ENCODE data around the gene RTKN. TPM values are rescaled to one million over a fixed set of nuclear protein-coding genes. Genes with fewer than 3 reads are reported as not detected.

Gene RTKN
- total RNA-seq, 1 experiment from 2014 or later = 87.1 TPM

DNA sequence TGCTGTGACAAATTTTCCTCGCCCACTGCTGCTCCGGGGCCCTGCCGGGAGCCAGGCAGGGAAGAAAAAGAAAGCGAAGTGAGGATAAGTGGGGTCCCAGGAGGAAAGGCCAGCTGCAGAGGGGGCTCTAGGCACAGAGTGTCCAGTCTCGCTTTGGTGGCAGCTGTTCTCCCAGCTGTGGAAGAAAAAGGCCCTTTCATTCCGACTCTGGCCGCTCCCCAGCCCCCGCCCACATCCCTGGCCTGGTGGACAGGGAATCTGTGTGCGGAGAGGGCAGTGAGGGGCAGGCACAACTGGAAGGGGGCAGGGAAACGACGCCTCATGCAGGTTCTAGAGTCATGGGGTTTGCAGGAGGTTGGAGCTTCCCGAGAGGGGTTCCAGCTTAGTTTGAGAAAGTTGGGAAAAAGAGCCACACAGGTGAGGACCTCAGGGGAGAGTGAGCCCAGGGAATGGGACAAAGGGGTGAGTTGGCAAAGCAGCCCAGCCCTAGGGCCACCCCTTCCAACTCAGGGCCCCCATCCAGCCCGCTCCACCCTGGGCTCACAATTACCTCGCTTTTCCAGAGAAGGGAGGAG lies 1.8 kb downstream of the RTKN start:
- no peak overlapping the region for H2BK20ac ChIP-seq (ENCODE audit: low read depth, low read length, poor library complexity, severe bottlenecking)
- H3K79me2 ChIP-seq (ENCODE audit: insufficient read depth, low read length) = peaks cover 21% of the 10 kb centered on the region; the same call in 1 of the 2 replicates
- peaks cover 3% of the 10 kb centered on the region; the same call in 1 of the 2 replicates for H3K4me1 ChIP-seq (ENCODE audit: insufficient read depth, low read length)
- no peak overlapping the region for H4K91ac ChIP-seq (ENCODE audit: insufficient read length, low read depth, low read length)
- H3K14ac ChIP-seq (ENCODE audit: insufficient read depth, low read length) = peak overlapping the region; percentile 86
- no peak overlapping the region for H2AK5ac ChIP-seq (ENCODE audit: insufficient read length, low read length)
- DNase-seq = no peak
- no peak overlapping the region for H3K56ac ChIP-seq (ENCODE audit: insufficient read length, low read depth, low read length)
- peak overlapping the region; percentile 65 for H3K9ac ChIP-seq (ENCODE audit: extremely low read depth, insufficient read length, low read length)
- no peak overlapping the region for H2BK12ac ChIP-seq (ENCODE audit: insufficient read length, low read depth, low read length)
- H3K23me2 ChIP-seq (ENCODE audit: insufficient read length, low read depth, low read length, poor library complexity, severe bottlenecking) = peaks cover 11% of the 10 kb centered on the region
- Mint-ChIP-seq H3K27me3 (ENCODE audit: low read depth) (peaks cover 11% of the 10 kb centered on the region), H3K4me1 (peaks cover 31 to 43% of the 10 kb centered on the region in 2 experiments), H3K27ac (peak overlapping the region; percentile 75 to 98 (median 90); a peak in 6 of 7 replicates), H3K9me3 (no peaks in the 10 kb centered on the region), H3K4me3 (peak overlapping the region; percentile 95 to 99), H3K36me3 (ENCODE audit: insufficient read depth in 1 of 3, low read depth in 3 of 3) (peaks cover 11 to 26% (median 23%) of the 10 kb centered on the region in 3 experiments)
- H4K20me1 ChIP-seq (ENCODE audit: control insufficient read depth, insufficient read depth, insufficient read length) = no peaks in the 10 kb centered on the region
- TF ChIP-seq, protein P1, sequence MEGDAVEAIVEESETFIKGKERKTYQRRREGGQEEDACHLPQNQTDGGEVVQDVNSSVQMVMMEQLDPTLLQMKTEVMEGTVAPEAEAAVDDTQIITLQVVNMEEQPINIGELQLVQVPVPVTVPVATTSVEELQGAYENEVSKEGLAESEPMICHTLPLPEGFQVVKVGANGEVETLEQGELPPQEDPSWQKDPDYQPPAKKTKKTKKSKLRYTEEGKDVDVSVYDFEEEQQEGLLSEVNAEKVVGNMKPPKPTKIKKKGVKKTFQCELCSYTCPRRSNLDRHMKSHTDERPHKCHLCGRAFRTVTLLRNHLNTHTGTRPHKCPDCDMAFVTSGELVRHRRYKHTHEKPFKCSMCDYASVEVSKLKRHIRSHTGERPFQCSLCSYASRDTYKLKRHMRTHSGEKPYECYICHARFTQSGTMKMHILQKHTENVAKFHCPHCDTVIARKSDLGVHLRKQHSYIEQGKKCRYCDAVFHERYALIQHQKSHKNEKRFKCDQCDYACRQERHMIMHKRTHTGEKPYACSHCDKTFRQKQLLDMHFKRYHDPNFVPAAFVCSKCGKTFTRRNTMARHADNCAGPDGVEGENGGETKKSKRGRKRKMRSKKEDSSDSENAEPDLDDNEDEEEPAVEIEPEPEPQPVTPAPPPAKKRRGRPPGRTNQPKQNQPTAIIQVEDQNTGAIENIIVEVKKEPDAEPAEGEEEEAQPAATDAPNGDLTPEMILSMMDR (conservative IDR thresholded peaks at IDR 0.05) = no peak
- no peak overlapping the region for H2AFZ ChIP-seq (ENCODE audit: low read length)
- H3T11ph ChIP-seq (ENCODE audit: low read length) = no peak overlapping the region
- H4K8ac ChIP-seq (replicated peaks; ENCODE audit: insufficient read length, low read depth, low read length) = no peak overlapping the region
- WGBS (ENCODE audit: extremely low coverage, insufficient read length, low lambda C conversion rate) = no CpG with 5 or more reads among the region's 14 CpGs
- no peaks in the 10 kb centered on the region for H3K9me3 ChIP-seq (ENCODE audit: control insufficient read depth, low read depth, low read length)
- H4K5ac ChIP-seq (ENCODE audit: insufficient read length, low read depth, low read length) = no peak overlapping the region
- no peaks in the 10 kb centered on the region for H3K27me3 ChIP-seq (ENCODE audit: insufficient read depth, low read length)
- no peak overlapping the region for H3K27ac ChIP-seq (ENCODE audit: insufficient read length, low read depth, low read length)
- H3K23ac ChIP-seq (ENCODE audit: insufficient read length, low read depth, low read length) = no peak overlapping the region
- peak overlapping the region; percentile 38 for H2BK5ac ChIP-seq (ENCODE audit: insufficient read length, low read length)
- H2BK120ac ChIP-seq (ENCODE audit: low read depth, low read length, poor library complexity, severe bottlenecking) = no peak overlapping the region
- no peak overlapping the region for H2BK15ac ChIP-seq (ENCODE audit: low read depth, low read length)
- peak overlapping the region; percentile 80 for H3K4me2 ChIP-seq (ENCODE audit: insufficient read depth, insufficient read length, low read length)
- peak overlapping the region; percentile 36 for H3K18ac ChIP-seq (ENCODE audit: insufficient read length, low read depth, low read length)
- H3K79me1 ChIP-seq (ENCODE audit: insufficient read depth, low read depth, low read length, poor library complexity, severe bottlenecking) = peaks cover 7% of the 10 kb centered on the region
- no peak overlapping the region for H3K4ac ChIP-seq (ENCODE audit: low read depth, low read length)
